SW480 (cell line): Measurements from ENCODE around the gene ARG2.

ENCODE experiments used
- DNase-seq: peaks from one replicate; pipeline ENCODE4 v3.0.0-alpha.2; 2016; ENCODE audit warnings: low spot score

Gene ARG2

GRCh38 chr14:67619446-67620216 lies at the start of gene ARG2:
TSS of gene ARG2 (plus strand) at chr14:67619920. CDS start at chr14:67619978, 58 bp downstream.
- DNase-seq = peak; percentile 99

DNA sequence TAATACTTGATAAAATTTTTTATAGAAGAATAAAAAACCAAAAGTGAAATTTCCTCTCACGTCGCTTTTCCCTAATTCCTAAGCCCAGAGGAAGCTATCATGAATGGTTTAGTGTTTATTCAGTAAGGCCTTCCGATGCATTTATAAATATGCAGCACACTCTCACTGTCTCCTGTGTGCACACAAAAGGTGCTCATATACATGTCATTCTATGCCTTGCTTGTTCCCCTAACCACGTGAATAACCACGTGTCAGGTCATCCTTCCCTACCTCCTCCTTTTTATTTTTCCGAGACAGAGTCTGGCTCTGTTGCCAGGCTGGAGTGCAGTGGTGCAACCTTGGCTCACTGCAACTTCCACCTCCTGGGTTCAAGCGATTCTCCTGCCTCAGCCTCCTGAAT lies 49.3 kb upstream of the ARG2 start:
- DNase-seq = no peak

- peak; percentile 58 for DNase-seq
Observed at GRCh38 chr14:67571275-67571990, 48.3 kb upstream of the ARG2 start.

DNA sequence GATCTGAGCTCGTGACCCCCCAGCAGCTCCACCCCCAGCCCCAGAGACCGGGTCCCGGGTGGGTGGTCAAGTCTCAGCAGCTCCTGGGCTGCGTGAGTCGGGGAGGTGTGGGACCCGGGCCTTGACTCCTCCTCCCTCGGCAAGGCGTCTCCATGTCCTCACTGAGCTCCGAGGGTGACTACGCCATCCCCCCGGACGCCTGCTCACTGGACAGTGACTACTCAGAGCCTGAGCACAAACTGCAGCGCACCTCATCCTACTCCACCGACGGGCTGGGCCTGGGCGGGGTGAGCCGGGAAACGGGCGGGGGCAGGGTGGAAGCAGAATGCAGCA lies 47.8 kb upstream of the ARG2 start:
- no peak for DNase-seq

- no peak for DNase-seq
Observed at GRCh38 chr14:67572608-67573007, 47.1 kb upstream of the ARG2 start.

GRCh38 chr14:67573228-67574010 lies 46.3 kb upstream of the ARG2 start:
- DNase-seq = no peak

GRCh38 chr14:67574156-67574555 lies 45.6 kb upstream of the ARG2 start:
- no peak for DNase-seq

GRCh38 chr14:67574806-67575205 lies 44.9 kb upstream of the ARG2 start:
- DNase-seq = no peak

DNA sequence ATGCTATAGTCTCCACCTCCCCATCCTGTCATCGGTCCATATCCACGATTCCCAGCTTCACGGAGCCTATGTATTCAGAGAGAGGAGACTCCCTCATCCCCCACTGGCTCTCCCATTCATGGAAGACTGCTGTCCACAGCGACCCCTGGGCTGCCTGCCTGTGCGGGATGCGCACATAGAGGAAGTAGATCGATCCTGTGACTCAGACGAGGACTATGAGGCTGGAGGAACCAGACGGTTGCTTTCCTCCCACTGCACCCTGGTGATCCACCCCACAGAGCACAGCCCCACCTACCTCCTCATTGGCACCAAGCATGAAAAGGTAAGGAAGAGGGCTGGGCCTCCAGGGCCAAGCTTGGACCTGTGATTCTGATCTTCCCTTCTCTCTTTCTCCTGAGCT lies 44.0 kb upstream of the ARG2 start:
- DNase-seq = no peak

DNA sequence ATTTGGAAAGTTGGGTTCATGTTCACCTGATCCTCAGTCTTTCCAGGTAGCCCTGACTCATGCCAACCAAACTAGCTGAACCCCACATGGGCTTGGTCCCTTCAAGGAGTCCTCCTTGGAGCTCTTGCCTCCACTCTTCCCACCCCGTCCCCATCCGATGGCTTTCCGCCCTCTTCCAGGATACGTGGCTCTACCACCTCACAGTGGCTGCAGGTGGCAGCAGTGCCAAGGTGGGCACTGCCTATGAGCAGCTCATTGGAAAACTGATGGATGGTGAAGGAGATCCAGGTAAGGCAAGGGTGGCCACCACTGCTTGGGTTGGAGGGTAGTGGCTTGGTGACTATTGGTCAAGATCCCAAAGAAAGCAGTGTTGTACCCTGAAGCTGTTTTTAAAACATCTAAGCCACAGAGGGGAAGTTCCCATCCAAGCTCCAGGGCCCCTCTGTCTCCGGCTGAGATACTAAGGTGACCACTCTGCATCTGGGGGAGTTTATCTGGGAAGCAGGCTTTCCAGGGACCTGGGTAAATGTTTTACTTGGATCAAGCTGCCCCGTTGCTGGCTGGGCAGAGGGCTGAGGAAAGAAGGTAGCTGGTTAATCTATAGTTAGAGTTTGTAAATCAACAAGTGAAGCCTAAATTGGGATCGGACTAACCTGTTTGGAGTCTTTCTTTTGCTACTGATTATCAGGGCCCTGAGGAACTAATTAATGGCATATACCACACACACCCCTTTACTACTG lies 43.3 kb upstream of the ARG2 start:
- no peak for DNase-seq

GRCh38 chr14:67577181-67577808 lies 42.4 kb upstream of the ARG2 start:
- DNase-seq = no peak

- DNase-seq = no peak
Observed at GRCh38 chr14:67577909-67578749, 41.6 kb upstream of the ARG2 start.

DNA sequence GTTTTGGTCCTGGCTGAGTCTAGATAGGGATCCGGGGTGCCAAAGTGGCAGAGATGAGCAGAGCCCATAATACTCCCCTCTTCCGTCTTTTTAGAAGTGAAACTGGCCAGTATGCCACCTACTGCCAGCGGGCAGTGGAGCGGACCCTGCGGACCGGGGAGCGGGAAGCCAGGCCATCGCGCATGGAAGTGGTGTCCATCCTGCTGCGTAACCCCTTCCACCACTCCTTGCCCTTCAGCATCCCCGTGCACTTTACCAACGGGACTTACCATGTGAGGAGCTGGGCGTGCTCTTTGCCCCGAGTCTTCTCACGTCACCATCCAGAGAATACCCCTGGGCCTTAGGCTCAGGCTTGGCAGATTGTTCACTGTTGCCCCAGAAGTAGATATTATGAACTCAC lies 40.7 kb upstream of the ARG2 start:
- DNase-seq = no peak

- DNase-seq = no peak
Observed at GRCh38 chr14:67579636-67580035, 40.1 kb upstream of the ARG2 start.

- DNase-seq = no peak
Observed at GRCh38 chr14:67580336-67581171, 39.2 kb upstream of the ARG2 start.

GRCh38 chr14:67581643-67582042 lies 38.1 kb upstream of the ARG2 start:
- DNase-seq = no peak

DNA sequence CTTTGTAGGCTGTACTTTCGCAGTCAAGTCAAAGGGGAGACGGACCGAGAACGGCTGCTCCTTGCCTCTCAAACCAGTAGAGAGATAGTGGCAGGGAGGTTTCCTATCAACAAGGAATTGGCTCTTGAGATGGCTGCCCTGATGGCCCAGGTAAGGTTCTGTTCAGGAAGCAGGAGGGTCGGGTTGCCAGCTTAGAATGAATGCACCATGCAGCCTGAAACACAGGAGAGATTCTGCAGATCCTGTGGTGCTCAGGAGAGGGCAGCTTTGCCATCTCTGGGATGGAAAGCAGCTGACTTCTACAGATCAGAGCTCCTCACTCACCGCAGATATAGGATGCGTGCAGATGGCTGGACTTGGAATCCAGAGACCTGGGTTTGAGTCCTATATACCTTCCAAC lies 37.7 kb upstream of the ARG2 start:
- DNase-seq = no peak

- DNase-seq = peak; percentile 63
Observed at GRCh38 chr14:67583711-67584644, 35.7 kb upstream of the ARG2 start.

- DNase-seq = no peak
Observed at GRCh38 chr14:67584978-67585377, 34.7 kb upstream of the ARG2 start.
